ACHN (cell line): ENCODE data around the gene TFCP2.
"Not testable (repeated sequence)": the region's sequence is repeated elsewhere in the genome, so short reads cannot be mapped to it uniquely, and the experiment has no call there.

Experiments
- DNase-seq: peaks from one replicate; pipeline ENCODE4 v3.0.0-alpha.2; 2015
- in situ Hi-C: cut with HindIII; loops from 2 replicates; pipeline ENCODE4 v1.10.0; 2017; ENCODE audit warnings: low sequenced_read_pairs, low pct_ligation_motif_present, low pct_unique_long_range_greater_than_20kb

TFCP2 gene

GRCh38 chr12:51172515-51173431 is at the start of gene TFCP2:
TSS of gene TFCP2 (minus strand) at chr12:51173135. CDS start at chr12:51172422, 713 bp downstream.
- in situ Hi-C loops = no loop called here
- peak; percentile 100 for DNase-seq

- in situ Hi-C loops = no loop called here
Observed at GRCh38 chr12:51222461-51222860, 49.5 kb upstream of the TFCP2 start.

GRCh38 chr12:51219857-51220256 is 46.9 kb upstream of the TFCP2 start:
- in situ Hi-C loops, DNase-seq: not testable (repeated sequence)

More at GRCh38 chr12:51222461-51222860, 49.5 kb upstream of the TFCP2 start:
- no peak for DNase-seq

DNA sequence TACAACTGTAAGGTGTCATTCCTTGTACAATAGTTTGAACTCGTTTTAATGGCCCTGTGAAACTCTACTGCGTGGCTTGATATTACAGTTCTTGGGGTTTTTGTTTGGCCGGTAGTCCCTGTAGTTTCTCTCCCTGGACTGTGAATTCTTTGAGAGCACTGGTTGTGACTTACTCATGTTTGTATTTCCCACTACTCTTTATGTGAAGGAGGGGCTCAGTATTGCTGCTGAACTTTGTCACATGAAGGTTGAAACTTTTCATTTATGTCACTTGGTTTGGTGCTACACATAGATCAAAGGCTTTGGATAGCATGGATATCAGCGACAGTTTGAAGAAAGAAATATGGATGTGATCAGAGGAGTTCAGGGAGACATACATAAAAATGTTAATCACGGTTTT is 46.4 kb upstream of the TFCP2 start:
- peak; percentile 25 for DNase-seq
- in situ Hi-C loops = no loop called here

GRCh38 chr12:51218607-51219161 is 45.7 kb upstream of the TFCP2 start:
- peak; percentile 61 for DNase-seq
- in situ Hi-C loops = no loop called here

DNA sequence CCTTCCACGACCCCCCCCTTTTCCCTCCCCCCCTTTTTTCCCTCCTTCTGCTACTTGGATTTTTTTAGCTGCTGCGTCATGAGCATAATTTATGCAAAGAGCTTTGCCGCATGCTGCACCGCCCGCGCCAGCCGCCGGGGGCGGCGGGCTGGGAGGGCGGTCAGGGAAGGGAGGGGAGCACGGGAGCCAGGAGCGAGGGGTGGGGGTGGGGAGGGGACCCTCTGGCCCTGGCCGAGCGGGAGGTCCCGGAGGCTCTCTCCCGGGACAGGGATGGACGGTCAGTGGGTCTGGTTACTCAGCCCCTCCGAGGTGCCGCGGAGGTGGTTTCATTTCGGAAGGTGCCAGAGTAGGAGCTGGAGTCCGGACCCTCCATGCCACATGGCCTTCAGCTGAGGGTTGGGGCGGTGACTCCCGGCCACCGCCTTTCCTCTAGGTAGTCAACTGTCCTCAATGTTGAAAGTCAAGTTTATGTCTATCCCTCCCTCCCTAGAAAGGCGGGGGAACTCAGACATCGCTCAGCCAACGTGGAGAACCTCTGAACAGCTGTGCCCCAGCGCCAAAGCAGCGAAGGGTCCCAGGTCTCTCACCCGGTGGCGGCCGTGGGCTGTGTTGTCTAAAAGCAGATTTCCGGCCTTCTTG is 45.2 kb upstream of the TFCP2 start, which contains the start of gene POU6F1:
Gene POU6F1 (minus strand): TSS at position 95 of the 639 bp plus-strand sequence. CDS start 11,226 bp downstream, outside the sequence.
- peak; percentile 94 for DNase-seq
- in situ Hi-C loops = no loop called here

DNA sequence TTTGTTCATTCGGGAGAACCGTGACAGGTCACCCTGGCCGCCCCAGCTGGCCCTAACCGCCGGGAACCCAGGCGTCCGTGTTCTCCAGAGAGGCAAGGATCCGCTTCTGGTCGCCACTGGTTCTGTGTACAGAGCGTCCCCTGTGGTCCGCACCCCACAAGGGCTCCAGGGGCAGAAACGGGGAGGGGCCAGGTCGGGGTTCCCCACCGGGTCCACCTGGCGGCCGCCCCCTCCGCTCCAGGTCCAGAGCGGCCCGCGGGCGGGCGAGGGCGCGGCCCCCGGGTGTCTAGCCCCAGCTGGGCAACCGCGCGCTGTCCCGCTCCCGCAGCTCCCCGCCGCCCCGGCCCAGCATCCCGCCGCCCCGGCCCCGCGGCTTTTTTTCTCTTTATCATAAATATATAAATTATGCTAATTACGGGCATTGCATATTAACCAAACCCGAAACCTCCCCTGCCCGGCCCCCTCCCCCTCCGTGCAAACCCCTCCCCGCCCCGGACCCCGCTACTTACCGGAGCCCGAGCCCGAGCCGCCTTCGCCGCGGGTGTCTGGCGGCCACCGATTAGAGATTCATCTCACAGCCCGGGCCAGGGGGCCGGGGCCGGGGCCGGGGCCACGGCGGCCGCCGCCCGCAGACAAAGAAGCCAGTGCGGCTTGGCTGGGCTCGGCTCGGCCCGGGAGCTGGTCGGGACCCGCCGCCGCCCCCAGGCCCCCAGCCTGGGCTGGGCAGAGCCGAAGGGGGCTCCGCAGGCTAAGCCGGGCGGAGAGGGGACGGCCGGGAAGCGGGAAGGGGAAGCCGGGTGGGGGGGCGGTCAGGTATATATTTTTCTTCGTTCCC is 44.4 kb upstream of the TFCP2 start:
- peak; percentile 66 for DNase-seq
- in situ Hi-C loops = no loop called here

- DNase-seq = no peak
- in situ Hi-C loops = no loop called here
Observed at GRCh38 chr12:51216642-51217041, 43.7 kb upstream of the TFCP2 start.

DNA sequence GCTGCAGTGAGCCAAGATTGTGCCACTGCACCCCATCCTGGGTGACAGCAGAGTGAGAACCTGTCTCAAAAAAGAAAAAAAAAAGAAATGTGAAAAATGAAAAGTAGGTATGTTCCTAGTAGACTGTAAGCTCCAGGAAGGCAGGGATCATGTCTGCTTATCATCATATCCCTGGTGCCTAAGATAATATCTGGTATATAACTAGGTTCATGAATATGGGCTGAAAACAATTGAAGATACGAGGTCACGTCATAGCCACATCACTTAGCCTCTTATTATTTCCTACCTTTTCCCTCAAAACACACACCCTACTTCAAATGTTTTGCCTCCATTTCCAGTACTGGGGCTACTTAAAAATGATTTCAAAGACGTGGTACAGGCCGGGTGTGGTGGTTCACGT is 42.0 kb upstream of the TFCP2 start:
- in situ Hi-C loops = no loop called here
- no peak for DNase-seq

DNA sequence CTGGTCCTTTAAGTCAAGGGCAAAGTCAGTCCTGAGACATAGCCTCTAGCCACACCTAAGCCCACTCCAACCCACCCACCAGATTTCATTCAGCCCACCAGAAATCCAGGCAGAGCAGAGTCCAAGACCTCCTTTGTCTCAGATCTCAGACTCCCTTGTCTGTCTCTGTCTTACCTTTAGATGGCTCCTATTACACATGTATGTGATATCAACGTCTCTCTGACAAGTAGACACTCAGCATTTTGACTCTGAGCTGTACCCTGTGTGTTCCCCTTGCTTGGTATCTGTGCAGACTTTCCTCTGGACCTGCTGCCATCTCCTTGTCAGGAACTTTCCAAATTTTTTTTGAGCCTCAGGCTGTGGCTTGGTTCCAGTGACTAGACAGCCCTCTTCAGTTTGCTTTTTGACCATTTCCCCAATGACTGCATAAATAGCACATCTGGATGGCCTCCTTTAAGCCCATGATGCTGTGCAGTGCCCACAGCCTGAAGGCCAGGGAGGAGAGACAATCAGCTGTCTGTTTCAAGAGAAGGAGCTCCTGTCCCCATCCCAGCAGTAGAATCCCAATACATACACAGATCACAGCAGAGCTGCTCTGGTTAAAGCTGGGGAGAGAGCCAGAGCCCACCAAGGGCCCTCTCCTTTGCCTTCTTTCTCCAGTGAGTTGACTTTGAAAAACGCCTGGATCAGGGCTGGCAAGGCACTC is 37.9 kb upstream of the TFCP2 start:
- in situ Hi-C loops = no loop called here
- DNase-seq = no peak

DNA sequence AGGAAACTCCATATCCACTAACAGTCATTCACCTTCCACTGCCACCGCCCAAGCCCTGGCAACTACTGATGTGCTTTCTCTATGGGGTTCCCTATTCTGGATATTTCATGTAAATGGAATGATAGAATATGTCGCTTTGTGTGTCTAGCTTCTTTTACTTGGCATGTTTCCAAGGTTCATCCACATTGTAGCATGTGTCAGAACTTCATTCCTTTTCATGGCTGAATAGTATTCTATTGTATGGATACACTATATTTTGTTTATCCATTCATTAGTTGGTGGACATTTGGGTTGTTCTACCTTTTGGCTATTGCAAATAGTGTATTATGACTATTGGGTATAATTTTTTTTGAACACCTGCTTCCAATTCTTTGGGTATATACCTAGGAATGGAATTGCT is 36.3 kb upstream of the TFCP2 start:
- in situ Hi-C loops = no loop called here
- DNase-seq = no peak

DNA sequence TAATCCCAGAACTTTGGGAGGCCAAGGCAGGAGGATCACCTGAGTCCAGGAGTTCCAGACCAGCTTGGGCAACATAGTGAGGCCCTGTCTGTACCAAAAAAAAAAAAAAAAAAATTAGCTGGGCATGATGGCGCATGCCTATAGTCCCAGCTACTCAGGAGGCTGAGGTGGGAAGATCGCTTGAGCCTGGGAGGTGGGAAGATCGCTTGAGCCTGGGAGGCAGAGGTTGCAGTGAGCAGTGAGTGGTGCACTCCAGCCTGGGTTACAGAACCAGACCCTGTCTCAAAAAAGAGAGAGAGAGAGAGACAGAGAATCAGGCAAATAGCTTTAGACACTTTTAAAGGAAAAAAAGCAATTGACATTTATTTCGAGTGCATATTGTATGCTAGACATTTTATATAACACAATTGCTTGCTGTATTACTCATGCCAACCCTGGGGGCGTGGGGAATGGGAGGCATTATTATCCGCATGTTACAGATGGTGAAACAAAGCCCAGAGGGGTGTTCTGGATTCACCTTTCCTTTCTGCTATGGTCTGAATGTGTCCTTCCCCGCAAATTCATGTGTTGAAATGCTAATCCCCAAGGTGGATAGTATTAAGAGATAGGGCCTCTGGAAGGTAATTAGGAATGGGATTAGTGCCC is 35.2 kb upstream of the TFCP2 start:
- in situ Hi-C loops = no loop called here
- no peak for DNase-seq

GRCh38 chr12:51205350-51205749 is 32.4 kb upstream of the TFCP2 start:
- no peak for DNase-seq
- in situ Hi-C loops = no loop called here

DNA sequence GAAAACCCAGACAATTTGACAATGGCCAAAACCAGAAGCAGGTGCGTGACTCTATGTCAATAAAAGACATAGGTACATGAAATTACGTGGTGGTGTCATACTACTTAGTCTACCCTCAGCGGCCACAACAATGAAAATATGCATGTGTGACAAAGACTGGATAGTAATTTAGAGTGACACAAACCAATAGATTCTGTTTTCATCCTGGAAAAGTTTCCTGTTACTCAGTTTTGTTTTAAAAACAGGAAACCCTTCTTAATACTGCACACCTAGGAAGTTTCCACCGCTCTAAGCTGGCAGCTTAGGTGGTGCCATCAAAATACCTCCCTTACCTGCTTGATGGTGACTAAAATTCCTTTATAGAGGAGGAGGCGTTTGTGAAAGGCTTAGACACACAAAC is 29.8 kb upstream of the TFCP2 start:
- no peak for DNase-seq
- in situ Hi-C loops = no loop called here

- DNase-seq = no peak
- in situ Hi-C loops = no loop called here
Observed at GRCh38 chr12:51200806-51201205, 27.9 kb upstream of the TFCP2 start.

DNA sequence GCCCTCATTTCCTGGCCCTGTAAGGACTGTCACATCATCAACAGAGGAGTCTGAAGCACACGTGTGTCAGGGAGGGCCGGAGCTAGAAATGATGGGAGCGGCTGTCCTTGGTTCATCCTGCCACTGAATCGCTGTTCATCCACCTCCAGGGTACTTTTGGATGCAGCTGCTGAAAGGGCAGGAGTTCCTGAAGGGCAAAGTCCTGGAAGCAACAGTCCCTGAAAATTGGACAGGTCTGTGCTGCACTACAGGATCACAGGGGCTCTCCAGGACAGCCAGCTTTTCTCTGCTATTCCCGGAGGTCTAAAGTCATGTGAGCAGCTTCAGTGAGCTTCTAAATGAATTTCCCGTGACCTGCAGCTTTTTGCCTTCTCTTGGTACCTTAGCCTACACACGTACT is 27.2 kb upstream of the TFCP2 start:
- in situ Hi-C loops = no loop called here
- DNase-seq = no peak

- in situ Hi-C loops = no loop called here
- DNase-seq = no peak
Observed at GRCh38 chr12:51199366-51199945, 26.5 kb upstream of the TFCP2 start.
